ENCODE results near the gene MYCL. TPM values are rescaled to one million over a fixed set of nuclear protein-coding genes. Genes with fewer than 3 reads are reported as not detected.

The MYCL gene
- total and polyA plus RNA-seq, 2 of the 13 experiments (the other 11 are each of a cell fraction or from before 2014, with no cell fraction given) = 0.31 to 1.7 TPM

DNA sequence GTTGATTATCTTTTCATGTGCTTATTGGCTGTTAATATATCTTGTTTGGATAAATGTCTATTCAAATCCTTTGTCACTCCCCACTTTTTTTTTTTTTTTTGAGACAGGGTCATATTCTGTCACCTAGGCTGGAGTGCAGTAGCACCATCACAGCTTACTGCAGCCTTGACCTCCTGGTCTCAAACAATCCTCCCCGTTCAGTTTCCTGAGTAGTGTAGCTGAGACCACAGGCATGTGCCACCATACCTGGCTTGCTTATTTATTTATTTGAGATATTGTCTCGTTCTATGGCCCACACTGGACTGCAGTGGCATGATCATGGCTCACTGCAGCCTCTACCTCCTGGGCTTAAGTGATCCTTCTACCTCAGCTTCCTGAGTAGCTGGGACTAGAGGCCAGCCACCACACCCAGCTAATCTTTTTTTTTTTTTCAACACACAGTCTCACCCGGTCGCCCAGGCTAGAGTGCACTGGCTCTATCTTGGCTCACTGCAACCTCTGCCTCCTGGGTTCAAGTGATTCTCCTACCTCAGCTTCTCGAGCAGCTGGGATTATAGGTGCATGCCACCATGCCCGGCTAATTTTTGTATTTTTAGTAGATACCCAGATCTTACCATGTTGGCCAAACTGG lies 13.9 kb upstream of the MYCL start:
- intact Hi-C loops (cut with micrococcal nuclease; ENCODE audit: unreplicated experiment) = loop anchor here (10.0 kb wide), 1 partner anchor 119 kb away; no protein-coding TSS in a partner anchor
- no peaks in the 10 kb centered on the region for H4K20me1 ChIP-seq (ENCODE audit: insufficient read depth, low read length)
- H3K36me3 ChIP-seq (replicated peaks in 1 of 2; ENCODE audit: control insufficient read depth in 1 of 2, insufficient read depth in 2 of 2, low read length in 2 of 2) = no peaks in the 10 kb centered on the region
- no peaks in the 10 kb centered on the region for H3K79me2 ChIP-seq (ENCODE audit: insufficient read depth, low read length)
- POLR2A ChIA-PET = interaction anchor here (1.0 kb wide), 1 partner anchor 32 kb away, joined by 3 read pairs; the partner anchor contains the start of gene TRIT1
- H3K27me3 ChIP-seq (ENCODE audit: control insufficient read depth in 1 of 2, insufficient read depth in 2 of 2, low read length in 2 of 2) = peaks cover 0 to 3% of the 10 kb centered on the region in 2 experiments; a peak in 2 of 5 replicates
- BruUV-seq (replicated peaks) = no TSS peak
- ATAC-seq (peak; percentile 85), DNase-seq (ENCODE audit: low spot score) (peak; percentile 49), FAIRE-seq (peak; percentile 59)
- no peak overlapping the region for H2AFZ ChIP-seq (ENCODE audit: low read length)
- peaks cover 14% of the 10 kb centered on the region for H3K4me1 ChIP-seq (ENCODE audit: insufficient read depth, low read length)
- no peak overlapping the region for H3K9ac ChIP-seq (ENCODE audit: insufficient read depth, low read depth, low read length)
- 16% methylated on average over 6 of the region's 6 CpGs for WGBS (ENCODE audit: low lambda C conversion rate)
- in situ Hi-C loops (cut with HindIII; ENCODE audit: extremely low pct_ligation_motif_present, low pct_unique_long_range_greater_than_20kb) = loop anchor here (5.0 kb wide), 1 partner anchor 57 kb away; no protein-coding TSS in a partner anchor
- H3K9me3 ChIP-seq (ENCODE audit: low read length) = no peaks in the 10 kb centered on the region
- no peak overlapping the region for H3K4me3 ChIP-seq (replicated peaks in 1 of 3; ENCODE audit: insufficient read depth in 1 of 3, low read depth in 2 of 3, low read length in 3 of 3)
- H3K27ac ChIP-seq (ENCODE audit: extremely low read length, insufficient read depth, low read length) = no peak overlapping the region
- H3K4me2 ChIP-seq (ENCODE audit: low read depth, low read length) = no peak overlapping the region
- CTCF ChIA-PET (ENCODE audit: low intra/inter-chr PET ratio, low total read pairs) = no interaction called here
- TF ChIP-seq, protein P1, sequence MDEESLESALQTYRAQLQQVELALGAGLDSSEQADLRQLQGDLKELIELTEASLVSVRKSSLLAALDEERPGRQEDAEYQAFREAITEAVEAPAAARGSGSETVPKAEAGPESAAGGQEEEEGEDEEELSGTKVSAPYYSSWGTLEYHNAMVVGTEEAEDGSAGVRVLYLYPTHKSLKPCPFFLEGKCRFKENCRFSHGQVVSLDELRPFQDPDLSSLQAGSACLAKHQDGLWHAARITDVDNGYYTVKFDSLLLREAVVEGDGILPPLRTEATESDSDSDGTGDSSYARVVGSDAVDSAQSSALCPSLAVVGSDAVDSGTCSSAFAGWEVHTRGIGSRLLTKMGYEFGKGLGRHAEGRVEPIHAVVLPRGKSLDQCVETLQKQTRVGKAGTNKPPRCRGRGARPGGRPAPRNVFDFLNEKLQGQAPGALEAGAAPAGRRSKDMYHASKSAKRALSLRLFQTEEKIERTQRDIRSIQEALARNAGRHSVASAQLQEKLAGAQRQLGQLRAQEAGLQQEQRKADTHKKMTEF (CRISPR knock-in tag; IDR thresholded peaks at IDR 0.05) = no peak
- TF ChIP-seq RCOR2 (CRISPR knock-in tag; IDR thresholded peaks at IDR 0.05) = no peak
- TF ChIP-seq ZNF598 (CRISPR knock-in tag; IDR thresholded peaks at IDR 0.05; ENCODE audit: borderline replicate concordance) = no peak
- TF ChIP-seq SSRP1 (CRISPR knock-in tag; IDR thresholded peaks at IDR 0.05) = no peak
- no peak for TF ChIP-seq ARID2 (CRISPR knock-in tag; IDR thresholded peaks at IDR 0.05; ENCODE audit: borderline replicate concordance)
- no peak for TF ChIP-seq SOX13 (IDR thresholded peaks at IDR 0.05)
- TF ChIP-seq SOX13 (CRISPR knock-in tag; conservative IDR thresholded peaks at IDR 0.05 in 1 of 2, IDR thresholded peaks at IDR 0.05 in 1 of 2) = peak in 1 of 2 experiments; percentile 32; a peak in 1 of 4 replicates
- TF ChIP-seq ZNF615 (CRISPR knock-in tag; IDR thresholded peaks at IDR 0.05; ENCODE audit: borderline replicate concordance) = no peak
- TF ChIP-seq ZNF501 (CRISPR knock-in tag; IDR thresholded peaks at IDR 0.05) = no peak
- TF ChIP-seq, protein P2, sequence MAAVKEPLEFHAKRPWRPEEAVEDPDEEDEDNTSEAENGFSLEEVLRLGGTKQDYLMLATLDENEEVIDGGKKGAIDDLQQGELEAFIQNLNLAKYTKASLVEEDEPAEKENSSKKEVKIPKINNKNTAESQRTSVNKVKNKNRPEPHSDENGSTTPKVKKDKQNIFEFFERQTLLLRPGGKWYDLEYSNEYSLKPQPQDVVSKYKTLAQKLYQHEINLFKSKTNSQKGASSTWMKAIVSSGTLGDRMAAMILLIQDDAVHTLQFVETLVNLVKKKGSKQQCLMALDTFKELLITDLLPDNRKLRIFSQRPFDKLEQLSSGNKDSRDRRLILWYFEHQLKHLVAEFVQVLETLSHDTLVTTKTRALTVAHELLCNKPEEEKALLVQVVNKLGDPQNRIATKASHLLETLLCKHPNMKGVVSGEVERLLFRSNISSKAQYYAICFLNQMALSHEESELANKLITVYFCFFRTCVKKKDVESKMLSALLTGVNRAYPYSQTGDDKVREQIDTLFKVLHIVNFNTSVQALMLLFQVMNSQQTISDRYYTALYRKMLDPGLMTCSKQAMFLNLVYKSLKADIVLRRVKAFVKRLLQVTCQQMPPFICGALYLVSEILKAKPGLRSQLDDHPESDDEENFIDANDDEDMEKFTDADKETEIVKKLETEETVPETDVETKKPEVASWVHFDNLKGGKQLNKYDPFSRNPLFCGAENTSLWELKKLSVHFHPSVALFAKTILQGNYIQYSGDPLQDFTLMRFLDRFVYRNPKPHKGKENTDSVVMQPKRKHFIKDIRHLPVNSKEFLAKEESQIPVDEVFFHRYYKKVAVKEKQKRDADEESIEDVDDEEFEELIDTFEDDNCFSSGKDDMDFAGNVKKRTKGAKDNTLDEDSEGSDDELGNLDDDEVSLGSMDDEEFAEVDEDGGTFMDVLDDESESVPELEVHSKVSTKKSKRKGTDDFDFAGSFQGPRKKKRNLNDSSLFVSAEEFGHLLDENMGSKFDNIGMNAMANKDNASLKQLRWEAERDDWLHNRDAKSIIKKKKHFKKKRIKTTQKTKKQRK (IDR thresholded peaks at IDR 0.05; ENCODE audit: low read length) = no peak
- TF ChIP-seq POLR2AphosphoS2 (IDR thresholded peaks at IDR 0.05; ENCODE audit: low read depth, low read length) = no peak
- no peak for TF ChIP-seq ZZZ3 (CRISPR knock-in tag; IDR thresholded peaks at IDR 0.05; ENCODE audit: borderline replicate concordance)
- TF ChIP-seq SATB2 (CRISPR knock-in tag; IDR thresholded peaks at IDR 0.05) = no peak
- TF ChIP-seq POLR2G (IDR thresholded peaks at IDR 0.05; ENCODE audit: low read depth, low read length) = no peak
- no peak for TF ChIP-seq MAF1 (CRISPR knock-in tag; IDR thresholded peaks at IDR 0.05; ENCODE audit: borderline replicate concordance)
- TF ChIP-seq KDM2A (CRISPR knock-in tag; IDR thresholded peaks at IDR 0.05; ENCODE audit: borderline replicate concordance, low read depth) = no peak
- TF ChIP-seq ZMYM4 (CRISPR knock-in tag; IDR thresholded peaks at IDR 0.05) = no peak
- TF ChIP-seq, protein P3, sequence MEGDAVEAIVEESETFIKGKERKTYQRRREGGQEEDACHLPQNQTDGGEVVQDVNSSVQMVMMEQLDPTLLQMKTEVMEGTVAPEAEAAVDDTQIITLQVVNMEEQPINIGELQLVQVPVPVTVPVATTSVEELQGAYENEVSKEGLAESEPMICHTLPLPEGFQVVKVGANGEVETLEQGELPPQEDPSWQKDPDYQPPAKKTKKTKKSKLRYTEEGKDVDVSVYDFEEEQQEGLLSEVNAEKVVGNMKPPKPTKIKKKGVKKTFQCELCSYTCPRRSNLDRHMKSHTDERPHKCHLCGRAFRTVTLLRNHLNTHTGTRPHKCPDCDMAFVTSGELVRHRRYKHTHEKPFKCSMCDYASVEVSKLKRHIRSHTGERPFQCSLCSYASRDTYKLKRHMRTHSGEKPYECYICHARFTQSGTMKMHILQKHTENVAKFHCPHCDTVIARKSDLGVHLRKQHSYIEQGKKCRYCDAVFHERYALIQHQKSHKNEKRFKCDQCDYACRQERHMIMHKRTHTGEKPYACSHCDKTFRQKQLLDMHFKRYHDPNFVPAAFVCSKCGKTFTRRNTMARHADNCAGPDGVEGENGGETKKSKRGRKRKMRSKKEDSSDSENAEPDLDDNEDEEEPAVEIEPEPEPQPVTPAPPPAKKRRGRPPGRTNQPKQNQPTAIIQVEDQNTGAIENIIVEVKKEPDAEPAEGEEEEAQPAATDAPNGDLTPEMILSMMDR (CRISPR knock-in tag; IDR thresholded peaks at IDR 0.05) = no peak
- TF ChIP-seq SKI (IDR thresholded peaks at IDR 0.05; ENCODE audit: partially characterized antibody) = no peak
